Activated naive CD4-positive, alpha-beta T cell treated with anti-CD3 and anti-CD28 coated beads, Interleukin-2, amount 50 U/mL, for 24 hours (primary cell): ENCODE data around the gene KCND1.

Experiments used
- H3K27ac Mint-ChIP-seq: one replicate; pipeline ENCODE4 v1.8.0; 2021; ENCODE audit warnings: mild to moderate bottlenecking, mixed read lengths
- H3K27me3 Mint-ChIP-seq: one replicate; pipeline ENCODE4 v1.8.0; 2021; ENCODE audit warnings: mixed read lengths
- H3K36me3 Mint-ChIP-seq: one replicate; pipeline ENCODE4 v1.8.0; 2021; ENCODE audit warnings: mixed read lengths
- H3K4me1 Mint-ChIP-seq: one replicate; pipeline ENCODE4 v1.8.0; 2021; ENCODE audit warnings: mixed read lengths
- H3K4me3 Mint-ChIP-seq: one replicate; pipeline ENCODE4 v1.8.0; 2021; ENCODE audit warnings: mild to moderate bottlenecking, mixed read lengths
- H3K9me3 Mint-ChIP-seq: one replicate; pipeline ENCODE4 v1.8.0; 2021; ENCODE audit warnings: mixed read lengths

Gene KCND1

GRCh38 chrX:48958635-48959094 is 13.0 kb downstream of the KCND1 start:
- Mint-ChIP-seq H3K36me3 (no peaks in the 10 kb centered on the region), H3K27me3 (no peaks in the 10 kb centered on the region), H3K9me3 (no peaks in the 10 kb centered on the region), H3K4me1 (peaks cover 29% of the 10 kb centered on the region), H3K27ac (peak overlapping the region; percentile 100), H3K4me3 (peak overlapping the region; percentile 98)

DNA sequence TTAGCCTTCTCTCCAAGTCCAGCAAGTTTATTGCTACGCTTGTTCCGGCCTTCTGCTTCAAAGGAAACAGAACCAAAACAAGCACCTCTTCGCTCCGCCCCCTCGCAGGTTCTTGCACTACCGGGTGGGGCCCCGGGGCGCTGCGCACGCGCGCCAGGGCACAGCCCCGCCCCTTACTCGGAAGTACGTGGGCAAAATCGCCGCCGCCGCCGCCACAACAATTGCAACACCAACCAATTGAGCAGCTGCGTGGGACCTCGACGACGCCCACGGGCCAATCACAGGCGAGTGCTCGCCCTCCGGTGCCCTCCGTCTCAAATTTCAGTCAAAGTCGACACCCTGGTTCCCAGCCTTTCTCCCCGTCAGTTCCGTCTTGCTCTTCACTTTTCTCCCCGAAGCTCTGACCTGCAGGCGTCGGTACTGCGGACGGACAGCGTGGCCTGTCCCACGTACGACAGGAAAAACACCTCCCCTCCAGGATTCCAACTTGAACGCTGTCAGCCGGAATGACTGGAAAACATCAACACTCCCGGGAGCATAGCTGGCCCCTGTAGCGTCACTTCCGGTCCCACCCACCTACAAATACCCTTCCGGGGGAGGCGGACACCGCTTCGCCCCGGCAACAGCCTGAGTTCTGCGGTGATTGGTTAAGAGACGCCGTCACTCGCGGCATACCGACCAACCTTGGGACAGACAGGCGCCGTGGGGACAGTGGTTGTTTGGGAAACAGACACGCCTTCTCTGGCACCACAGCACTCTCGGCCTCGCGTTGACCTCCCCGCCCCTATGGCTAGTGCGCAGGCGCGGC is 13.6 kb downstream of the KCND1 start:
- Mint-ChIP-seq H3K27me3 (no peaks in the 10 kb centered on the region), H3K9me3 (no peaks in the 10 kb centered on the region), H3K27ac (peak overlapping the region; percentile 100), H3K4me3 (peak overlapping the region; percentile 98), H3K4me1 (peaks cover 36% of the 10 kb centered on the region), H3K36me3 (no peaks in the 10 kb centered on the region)

- Mint-ChIP-seq H3K36me3 (no peaks in the 10 kb centered on the region), H3K4me1 (peaks cover 41% of the 10 kb centered on the region), H3K4me3 (peak within 1 kb of the TSS; percentile 98), H3K27ac (peak within 1 kb of the TSS; percentile 100), H3K9me3 (no peaks in the 10 kb centered on the region), H3K27me3 (no peaks in the 10 kb centered on the region)
Observed at GRCh38 chrX:48957477-48957826, 14.2 kb downstream of the KCND1 start, which contains the start of gene OTUD5. Gene OTUD5, minus strand, starts transcription at chrX:48957607. Its CDS starts 37 bp downstream, at chrX:48957570.

DNA sequence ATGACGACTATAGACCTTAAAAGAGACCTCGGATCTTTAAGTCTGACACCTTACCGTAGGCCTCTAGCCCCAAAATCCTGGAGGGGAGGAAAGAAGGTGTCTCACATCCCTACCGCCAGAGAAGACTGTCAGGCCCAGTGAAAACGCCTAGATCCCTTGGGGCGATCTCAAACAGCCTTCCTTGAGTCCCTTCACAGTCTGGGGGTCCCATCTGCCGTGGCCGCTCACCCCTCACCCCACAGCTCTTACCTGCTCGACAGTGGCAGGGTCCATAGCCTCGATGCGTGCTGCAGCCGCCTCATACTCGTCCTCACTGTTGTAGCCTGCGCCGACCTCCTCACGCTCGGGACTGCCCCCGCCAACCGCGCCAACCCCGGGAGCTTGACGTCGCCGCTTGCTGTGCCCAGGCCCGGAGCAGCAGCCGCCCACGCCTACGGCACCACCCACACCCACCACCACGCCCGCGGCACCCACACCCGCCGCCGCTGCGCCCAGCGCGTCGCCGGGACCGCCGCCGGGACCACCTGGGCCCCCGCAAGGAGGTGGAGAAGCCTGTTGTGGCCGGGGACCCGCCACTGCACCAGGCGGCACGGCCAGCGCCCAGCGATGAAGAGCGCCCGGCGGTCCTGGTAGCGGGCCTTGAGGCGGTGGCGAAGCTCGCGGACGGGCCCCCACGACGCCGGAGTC is 14.8 kb downstream of the KCND1 start:
- H3K27me3 Mint-ChIP-seq, result no peaks in the 10 kb centered on the region
- peak overlapping the region; percentile 86 for H3K27ac Mint-ChIP-seq
- H3K9me3 Mint-ChIP-seq, result no peaks in the 10 kb centered on the region
- H3K4me1 Mint-ChIP-seq, result peaks cover 47% of the 10 kb centered on the region
- peak overlapping the region; percentile 84 for H3K4me3 Mint-ChIP-seq
- H3K36me3 Mint-ChIP-seq, result no peaks in the 10 kb centered on the region

- Mint-ChIP-seq H3K27me3 (no peaks in the 10 kb centered on the region), H3K36me3 (no peaks in the 10 kb centered on the region), H3K27ac (no peak overlapping the region), H3K4me3 (no peak overlapping the region), H3K9me3 (no peaks in the 10 kb centered on the region), H3K4me1 (peaks cover 47% of the 10 kb centered on the region)
Observed at GRCh38 chrX:48948589-48948988, 23.1 kb downstream of the KCND1 start.

GRCh38 chrX:48945517-48946348 is 25.9 kb downstream of the KCND1 start:
- peak overlapping the region; percentile 63 for H3K4me3 Mint-ChIP-seq
- H3K4me1 Mint-ChIP-seq, result peaks cover 53% of the 10 kb centered on the region
- peak overlapping the region; percentile 70 for H3K27ac Mint-ChIP-seq
- peaks cover 5% of the 10 kb centered on the region for H3K36me3 Mint-ChIP-seq
- no peaks in the 10 kb centered on the region for H3K27me3 Mint-ChIP-seq
- H3K9me3 Mint-ChIP-seq, result no peaks in the 10 kb centered on the region

DNA sequence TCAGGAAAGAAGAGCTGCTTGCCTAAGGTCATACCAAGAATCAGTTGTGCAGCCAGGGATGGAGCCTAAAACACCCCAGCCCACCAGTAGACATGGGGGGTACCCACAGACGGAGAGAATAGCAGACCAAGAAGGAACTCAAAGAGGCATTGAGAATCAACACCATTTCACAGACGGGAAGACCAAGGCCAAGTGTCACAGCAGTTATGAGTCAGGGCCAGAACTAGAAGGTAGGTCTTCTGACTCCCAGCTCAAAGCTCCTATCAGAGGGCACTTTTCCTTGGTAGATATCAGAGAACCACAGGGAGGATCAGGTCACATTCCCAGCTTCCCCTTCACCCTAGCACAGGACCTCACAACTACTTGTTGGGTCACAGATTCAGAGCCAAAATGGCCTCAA is 28.7 kb downstream of the KCND1 start:
- Mint-ChIP-seq H3K9me3 (no peaks in the 10 kb centered on the region), H3K4me1 (peaks cover 75% of the 10 kb centered on the region), H3K27ac (peak overlapping the region; percentile 96), H3K27me3 (no peaks in the 10 kb centered on the region), H3K4me3 (peak overlapping the region; percentile 59), H3K36me3 (peaks cover 5% of the 10 kb centered on the region)

DNA sequence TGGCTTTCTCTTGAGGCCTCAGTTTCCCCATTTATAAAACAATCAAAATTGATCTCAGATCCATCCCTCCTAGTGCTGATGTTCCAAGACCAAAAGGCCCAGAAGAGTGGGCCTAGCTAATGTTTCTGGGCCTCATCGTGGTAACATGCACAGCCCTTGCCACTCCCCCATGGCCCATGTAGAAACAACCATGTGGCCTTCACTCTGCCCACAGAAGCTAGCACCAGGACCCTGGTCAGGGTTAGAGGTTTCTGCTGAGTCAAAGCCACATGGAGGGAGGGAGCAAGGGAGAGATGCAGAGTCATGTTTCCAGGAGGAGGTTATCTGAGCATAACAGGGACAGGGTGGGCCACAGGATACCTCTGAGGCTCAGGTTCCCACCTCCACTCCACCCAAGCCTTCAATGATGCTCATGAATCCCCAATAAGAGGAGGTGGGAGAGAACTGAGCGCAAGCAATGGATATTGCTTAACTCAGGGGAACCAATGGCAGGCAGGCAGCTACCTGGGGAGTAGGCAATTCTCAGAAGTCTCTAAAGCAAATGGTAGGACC is 31.2 kb downstream of the KCND1 start:
- H3K4me1 Mint-ChIP-seq, result peaks cover 83% of the 10 kb centered on the region
- no peaks in the 10 kb centered on the region for H3K27me3 Mint-ChIP-seq
- no peaks in the 10 kb centered on the region for H3K9me3 Mint-ChIP-seq
- H3K4me3 Mint-ChIP-seq, result peak overlapping the region; percentile 23
- peak overlapping the region; percentile 92 for H3K27ac Mint-ChIP-seq
- peaks cover 8% of the 10 kb centered on the region for H3K36me3 Mint-ChIP-seq

GRCh38 chrX:48939524-48940228 is 32.0 kb downstream of the KCND1 start:
- Mint-ChIP-seq H3K4me1 (peaks cover 89% of the 10 kb centered on the region), H3K36me3 (peaks cover 11% of the 10 kb centered on the region), H3K27me3 (no peaks in the 10 kb centered on the region), H3K4me3 (peak overlapping the region; percentile 87), H3K9me3 (no peaks in the 10 kb centered on the region), H3K27ac (peak overlapping the region; percentile 99)

GRCh38 chrX:48938721-48939425 is 32.8 kb downstream of the KCND1 start:
- Mint-ChIP-seq H3K36me3 (peaks cover 14% of the 10 kb centered on the region), H3K4me3 (peak overlapping the region; percentile 87), H3K4me1 (peaks cover 90% of the 10 kb centered on the region), H3K27me3 (no peaks in the 10 kb centered on the region), H3K9me3 (no peaks in the 10 kb centered on the region), H3K27ac (peak overlapping the region; percentile 99)

GRCh38 chrX:48937054-48937907 is 34.4 kb downstream of the KCND1 start:
- Mint-ChIP-seq H3K27me3 (no peaks in the 10 kb centered on the region), H3K27ac (peak overlapping the region; percentile 99), H3K9me3 (no peaks in the 10 kb centered on the region), H3K36me3 (peaks cover 15% of the 10 kb centered on the region), H3K4me3 (peak overlapping the region; percentile 87), H3K4me1 (peaks cover 83% of the 10 kb centered on the region)

DNA sequence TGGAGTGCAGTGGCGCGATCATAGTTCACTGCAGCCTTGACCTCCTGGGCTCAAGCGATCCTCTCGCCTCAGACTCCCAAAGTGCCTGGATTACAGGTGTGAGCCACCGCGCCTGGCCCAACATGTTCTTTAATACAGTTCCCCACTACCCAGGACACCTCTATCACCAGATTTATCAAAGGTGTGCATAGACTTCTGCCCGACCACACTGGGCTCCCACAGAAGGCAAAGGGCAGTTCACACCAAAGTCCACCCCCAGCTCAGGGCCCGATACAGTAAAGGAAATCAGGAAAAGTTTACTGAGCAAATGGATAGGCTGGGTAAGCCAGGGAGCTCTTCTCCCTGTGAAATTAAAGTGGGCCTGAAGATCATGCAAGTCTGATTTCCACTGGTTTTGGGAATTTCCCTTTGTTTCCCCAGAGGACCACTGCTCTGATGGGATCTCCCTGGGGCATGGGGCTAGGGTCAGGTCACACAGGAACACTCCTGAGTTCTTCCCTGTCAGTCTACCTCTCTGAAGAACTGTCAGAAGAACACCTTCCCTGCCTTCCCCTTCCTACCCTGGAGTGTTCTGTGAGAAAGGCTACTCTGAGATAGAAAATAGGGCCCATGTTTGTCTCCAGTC is 35.1 kb downstream of the KCND1 start:
- H3K36me3 Mint-ChIP-seq, result peaks cover 13% of the 10 kb centered on the region
- no peaks in the 10 kb centered on the region for H3K9me3 Mint-ChIP-seq
- H3K4me1 Mint-ChIP-seq, result peaks cover 75% of the 10 kb centered on the region
- no peaks in the 10 kb centered on the region for H3K27me3 Mint-ChIP-seq
- peak overlapping the region; percentile 99 for H3K27ac Mint-ChIP-seq
- H3K4me3 Mint-ChIP-seq, result peak overlapping the region; percentile 87

DNA sequence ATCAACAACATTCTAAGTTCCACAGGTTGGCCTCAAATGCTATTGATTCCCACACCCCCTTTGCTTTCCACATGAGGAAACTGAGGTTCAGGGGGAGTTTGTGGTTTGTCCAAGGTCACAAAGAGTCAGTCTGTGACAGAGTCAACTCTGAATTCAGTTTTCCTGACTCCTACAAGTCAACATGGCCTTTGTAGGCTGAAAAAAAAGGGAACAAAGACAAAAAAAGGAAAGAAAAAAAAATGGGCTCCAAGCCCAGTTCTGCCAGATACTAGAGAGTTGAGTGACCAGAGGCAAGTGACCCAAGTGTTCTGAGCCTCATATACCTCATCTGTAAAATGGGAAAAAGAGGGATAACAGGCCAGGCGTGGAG is 36.4 kb downstream of the KCND1 start:
- peak overlapping the region; percentile 95 for H3K27ac Mint-ChIP-seq
- no peaks in the 10 kb centered on the region for H3K27me3 Mint-ChIP-seq
- peak overlapping the region; percentile 65 for H3K4me3 Mint-ChIP-seq
- H3K4me1 Mint-ChIP-seq, result peaks cover 68% of the 10 kb centered on the region
- no peaks in the 10 kb centered on the region for H3K9me3 Mint-ChIP-seq
- H3K36me3 Mint-ChIP-seq, result peaks cover 12% of the 10 kb centered on the region
